ENCODE data around the gene GNB4.

DNA sequence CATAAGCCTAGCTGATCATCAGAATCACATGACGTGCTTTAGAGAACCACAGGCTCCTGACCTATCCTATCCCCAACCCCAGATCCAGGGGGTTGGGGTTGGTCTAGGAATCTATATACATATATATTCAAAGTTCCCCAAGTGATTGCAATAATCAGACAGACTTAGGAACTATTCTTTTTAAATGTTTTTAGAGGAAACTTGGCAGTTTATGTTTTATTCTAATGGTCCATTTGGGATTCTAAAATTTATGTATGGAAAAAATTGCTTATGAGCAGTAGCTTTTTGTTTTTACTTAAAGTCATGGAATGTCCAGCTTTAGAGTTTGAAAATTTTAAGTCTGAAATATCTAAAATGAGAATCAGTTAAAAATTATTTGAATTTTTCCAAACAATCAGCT is 81.6 kb downstream of the GNB4 start:
- TF ChIP-seq CTCF (IDR thresholded peaks at IDR 0.05) (no peak), POLR2A (IDR thresholded peaks at IDR 0.05) (no peak), POLR2AphosphoS5 (IDR thresholded peaks at IDR 0.05) (no peak)
